Stimulated activated CD8-positive, alpha-beta memory T cell treated with anti-CD3 and anti-CD28 coated beads, Interleukin-15, amount 100 ng/mL, for 1 hour (primary cell): ENCODE results near the gene FAM131A.

ENCODE experiments used
- DNase-seq: peaks from one replicate; pipeline ENCODE4 v3.0.0-alpha.2; 2020; ENCODE audit warnings: low read depth

The FAM131A gene

GRCh38 chr3:184341925-184342324 lies 4.5 kb downstream of the FAM131A start:
- no peak for DNase-seq

- no peak for DNase-seq
Observed at GRCh38 chr3:184343200-184343876, 5.9 kb downstream of the FAM131A start.

GRCh38 chr3:184344579-184345316 lies 7.3 kb downstream of the FAM131A start:
- DNase-seq: no peak

- DNase-seq: no peak
Observed at GRCh38 chr3:184345317-184346144, 8.1 kb downstream of the FAM131A start.

GRCh38 chr3:184346480-184347190 lies 9.2 kb downstream of the FAM131A start:
- DNase-seq: no peak

- DNase-seq: no peak
Observed at GRCh38 chr3:184347321-184348056, 10.1 kb downstream of the FAM131A start.

- DNase-seq: no peak
Observed at GRCh38 chr3:184348057-184348382, 10.6 kb downstream of the FAM131A start.

GRCh38 chr3:184349563-184350470 lies 12.4 kb downstream of the FAM131A start:
- DNase-seq: no peak

GRCh38 chr3:184350618-184351017 lies 13.2 kb downstream of the FAM131A start:
- no peak for DNase-seq

GRCh38 chr3:184351511-184352148 lies 14.2 kb downstream of the FAM131A start:
- no peak for DNase-seq

GRCh38 chr3:184352149-184352785 lies 14.9 kb downstream of the FAM131A start:
- no peak for DNase-seq

GRCh38 chr3:184352897-184353545 lies 15.6 kb downstream of the FAM131A start:
- DNase-seq: no peak

GRCh38 chr3:184353546-184353941 lies 16.1 kb downstream of the FAM131A start:
- DNase-seq: no peak

GRCh38 chr3:184354121-184354728 lies 16.8 kb downstream of the FAM131A start:
- peak; percentile 54 for DNase-seq

GRCh38 chr3:184354754-184355153 lies 17.4 kb downstream of the FAM131A start:
- DNase-seq: no peak

- no peak for DNase-seq
Observed at GRCh38 chr3:184355261-184356040, 18.1 kb downstream of the FAM131A start.

- no peak for DNase-seq
Observed at GRCh38 chr3:184357248-184358123, 20.1 kb downstream of the FAM131A start.
